NCI-H2196 (cell line): Measurements from ENCODE around the gene C2CD4D.
A peak's percentile ranks its signal among the peaks of the same experiment; 100 is the strongest.

Experiments
- DNase-seq: peaks from one replicate; lab custom pipeline; 2025; ENCODE audit not compliant: unreplicated experiment; lab: John Stamatoyannopoulos, UW

Gene C2CD4D

DNA sequence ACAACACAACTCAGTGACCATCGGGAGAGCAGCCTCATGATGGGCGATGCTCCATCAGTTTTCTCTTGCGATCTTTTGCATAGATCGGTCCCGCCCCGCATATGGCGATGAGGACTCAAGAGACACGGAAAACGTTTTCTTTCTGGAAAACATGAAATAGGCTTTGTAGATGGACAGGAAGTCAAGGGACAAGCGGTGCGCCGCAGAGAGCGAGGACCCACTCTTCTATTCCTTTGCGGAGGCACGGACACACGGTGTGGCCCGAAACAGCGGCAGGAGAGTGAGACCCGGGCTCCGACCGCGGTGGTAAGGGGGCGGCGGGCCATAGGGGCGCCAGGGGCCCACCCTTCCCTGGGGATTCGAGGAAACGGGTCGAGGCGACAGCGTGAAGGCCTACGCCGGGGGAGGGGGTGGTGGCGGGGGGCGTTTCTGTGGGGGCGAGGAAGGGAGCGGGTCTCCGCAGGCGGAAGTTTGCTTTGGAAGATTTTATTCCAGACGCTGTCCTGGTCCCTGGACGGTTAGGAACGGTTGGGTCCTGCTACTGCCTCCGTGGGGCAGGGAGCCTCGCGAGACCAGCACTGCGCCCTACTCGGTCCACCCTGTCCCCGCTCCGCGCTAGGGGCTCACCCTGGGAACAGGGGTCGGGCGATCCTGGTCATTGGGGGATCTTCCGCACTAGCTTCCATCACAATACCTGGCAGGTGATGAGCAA, 48.5 kb downstream of the C2CD4D start:
- DNase-seq = no peak

GRCh38 chr1:151790071-151790939, 49.3 kb downstream of the C2CD4D start, which contains the start of gene TDRKH:
Gene TDRKH (minus strand): TSS chr1:151790500. CDS start chr1:151783022, 7,478 bp downstream.
- peak; percentile 97 for DNase-seq
